ENCODE data around the gene GRB10. TPM values are rescaled to one million over a fixed set of nuclear protein-coding genes. Genes with fewer than 3 reads are reported as not detected.
A peak's percentile ranks its signal among the peaks of the same experiment; 100 is the strongest.

The GRB10 gene
- total RNA-seq (2021; ENCODE audit: unreplicated experiment) (38.3 TPM), Bru-seq, nascent RNA (percentile 75 among the genes with signal in this experiment), BruChase-seq, experiment 1, labeled RNA remaining after a 2-hour chase (percentile 67 among the genes with signal in this experiment), BruChase-seq, experiment 2, labeled RNA remaining after a 6-hour chase (percentile 67 among the genes with signal in this experiment)
- polyA plus RNA-seq (2012; ENCODE audit: insufficient read length), result 27.7 TPM
- long read RNA-seq, full-length matches to known transcripts, result 15 of 59 reads
- long read RNA-seq, partial matches to known transcripts, result 6 of 59 reads
- long read RNA-seq, other reads (novel, unspliced or antisense), result 38 of 59 reads

- H3K36me3 ChIP-seq (ENCODE audit: control insufficient read depth, insufficient read depth, low read length), result no peaks in the 10 kb centered on the region
- CTCF ChIA-PET, result no interaction called here
- intact Hi-C loops (cut with micrococcal nuclease; ENCODE audit: unreplicated experiment), result loop anchor here (5.0 to 10.0 kb wide), 2 partner anchors 68 to 285 kb away; no protein-coding TSS in a partner anchor
- H3K9me3 ChIP-seq (ENCODE audit: control insufficient read depth, insufficient read depth, low read depth, low read length), result no peaks in the 10 kb centered on the region
- H3K27me3 ChIP-seq (ENCODE audit: control insufficient read depth, insufficient read depth, low read length), result no peaks in the 10 kb centered on the region
- no peak within 1 kb of the TSS for H3K27ac ChIP-seq (ENCODE audit: low read length)
- H3K4me1 ChIP-seq (ENCODE audit: control insufficient read depth, insufficient read depth, low read length), result no peaks in the 10 kb centered on the region
- peak; percentile 86 for ATAC-seq
- in situ Hi-C loops (cut with HindIII; ENCODE audit: low pct_unique_long_range_greater_than_20kb, low sequenced_read_pairs), result no loop called here
- no peak for DNase-seq (ENCODE audit: low read depth, low spot score)
- H3K4me3 ChIP-seq (ENCODE audit: low read depth in 2 of 2, low read length in 2 of 2), result peak within 1 kb of the TSS; percentile 44 to 58
- BruUV-seq (replicated peaks), result no TSS peak
- TF ChIP-seq TCF7L2 (IDR thresholded peaks at IDR 0.05; ENCODE audit: low read depth, low read length) (no peak), REST (IDR thresholded peaks at IDR 0.05; ENCODE audit: insufficient read depth in 1 of 2, low read depth in 2 of 2, low read length in 1 of 2) (peak in 1 of 2 experiments; percentile 72; a peak in 1 of 4 replicates)
- TF ChIP-seq, protein P1, sequence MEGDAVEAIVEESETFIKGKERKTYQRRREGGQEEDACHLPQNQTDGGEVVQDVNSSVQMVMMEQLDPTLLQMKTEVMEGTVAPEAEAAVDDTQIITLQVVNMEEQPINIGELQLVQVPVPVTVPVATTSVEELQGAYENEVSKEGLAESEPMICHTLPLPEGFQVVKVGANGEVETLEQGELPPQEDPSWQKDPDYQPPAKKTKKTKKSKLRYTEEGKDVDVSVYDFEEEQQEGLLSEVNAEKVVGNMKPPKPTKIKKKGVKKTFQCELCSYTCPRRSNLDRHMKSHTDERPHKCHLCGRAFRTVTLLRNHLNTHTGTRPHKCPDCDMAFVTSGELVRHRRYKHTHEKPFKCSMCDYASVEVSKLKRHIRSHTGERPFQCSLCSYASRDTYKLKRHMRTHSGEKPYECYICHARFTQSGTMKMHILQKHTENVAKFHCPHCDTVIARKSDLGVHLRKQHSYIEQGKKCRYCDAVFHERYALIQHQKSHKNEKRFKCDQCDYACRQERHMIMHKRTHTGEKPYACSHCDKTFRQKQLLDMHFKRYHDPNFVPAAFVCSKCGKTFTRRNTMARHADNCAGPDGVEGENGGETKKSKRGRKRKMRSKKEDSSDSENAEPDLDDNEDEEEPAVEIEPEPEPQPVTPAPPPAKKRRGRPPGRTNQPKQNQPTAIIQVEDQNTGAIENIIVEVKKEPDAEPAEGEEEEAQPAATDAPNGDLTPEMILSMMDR (IDR thresholded peaks at IDR 0.05), result peak; percentile 85
- POLR2A ChIA-PET, result no interaction called here
These were observed at the start of gene GRB10 for GRCh38 chr7:50782375-50783208. GRB10 (minus strand) TSS chr7:50782896; CDS start chr7:50732322, 50,574 bp downstream.

GRCh38 chr7:50828801-50829200 lies 46.1 kb upstream of the GRB10 start:
- in situ Hi-C loops (cut with HindIII; ENCODE audit: low pct_unique_long_range_greater_than_20kb, low sequenced_read_pairs) (no loop called here), intact Hi-C loops (cut with micrococcal nuclease; ENCODE audit: unreplicated experiment) (no loop called here)
- TF ChIP-seq, protein P1 (IDR thresholded peaks at IDR 0.05), result no peak
- no peak for TF ChIP-seq REST (IDR thresholded peaks at IDR 0.05; ENCODE audit: insufficient read depth in 1 of 2, low read depth in 2 of 2, low read length in 1 of 2)
- no peak for TF ChIP-seq SIN3A (IDR thresholded peaks at IDR 0.05; ENCODE audit: borderline replicate concordance, insufficient read depth, low read depth, low read length)
- TF ChIP-seq TCF7L2 (IDR thresholded peaks at IDR 0.05; ENCODE audit: low read depth, low read length), result no peak
- TF ChIP-seq POLR2AphosphoS5 (IDR thresholded peaks at IDR 0.05; ENCODE audit: low read depth, low read length), result no peak
- BruUV-seq (replicated peaks), result no TSS peak
- Histone ChIP-seq H3K27ac (ENCODE audit: low read length) (no peak overlapping the region), H3K4me3 (ENCODE audit: low read depth in 2 of 2, low read length in 2 of 2) (no peak overlapping the region), H3K4me1 (ENCODE audit: control insufficient read depth, insufficient read depth, low read length) (no peaks in the 10 kb centered on the region), H3K27me3 (ENCODE audit: control insufficient read depth, insufficient read depth, low read length) (no peaks in the 10 kb centered on the region), H3K9me3 (ENCODE audit: control insufficient read depth, insufficient read depth, low read depth, low read length) (no peaks in the 10 kb centered on the region), H3K36me3 (ENCODE audit: control insufficient read depth, insufficient read depth, low read length) (no peaks in the 10 kb centered on the region)
- ATAC-seq (no peak), DNase-seq (ENCODE audit: low read depth, low spot score) (no peak)
- ChIA-PET CTCF (no interaction called here), POLR2A (no interaction called here)
